NCI-H187 (cell line): ENCODE measurements around the gene CXCL13.
"Not testable (repeated sequence)": the region's sequence is repeated elsewhere in the genome, so short reads cannot be mapped to it uniquely, and the experiment has no call there.

ENCODE experiments used
- DNase-seq, 2 experiments: peaks; one replicate each; lab custom pipeline; 2025; lab: John Stamatoyannopoulos, UW

The CXCL13 gene

GRCh38 chr4:77605210-77605902, at the start of gene CXCL13:
CXCL13 (plus strand) TSS chr4:77605820; CDS start chr4:77605866, 46 bp downstream.
- no peak for DNase-seq

DNA sequence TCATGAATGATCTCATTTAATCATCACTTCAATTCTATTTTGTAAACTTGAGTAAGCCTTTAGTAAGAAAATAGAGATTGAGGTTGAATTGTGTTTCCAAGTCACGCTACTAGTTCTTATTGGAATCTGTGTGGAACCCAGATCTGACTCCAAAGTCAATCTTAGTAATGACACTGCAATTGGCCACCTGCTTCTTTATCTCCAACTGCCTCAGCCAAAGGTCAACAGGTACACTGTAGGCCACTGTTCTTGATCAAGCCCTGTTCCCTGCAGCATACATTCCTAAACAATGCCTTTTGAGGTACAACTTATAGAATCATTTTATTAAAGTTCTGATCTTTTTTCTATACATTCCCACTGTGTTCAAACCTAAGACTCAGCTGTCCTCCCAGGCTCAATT, 45.5 kb upstream of the CXCL13 start:
- no peak for DNase-seq

DNA sequence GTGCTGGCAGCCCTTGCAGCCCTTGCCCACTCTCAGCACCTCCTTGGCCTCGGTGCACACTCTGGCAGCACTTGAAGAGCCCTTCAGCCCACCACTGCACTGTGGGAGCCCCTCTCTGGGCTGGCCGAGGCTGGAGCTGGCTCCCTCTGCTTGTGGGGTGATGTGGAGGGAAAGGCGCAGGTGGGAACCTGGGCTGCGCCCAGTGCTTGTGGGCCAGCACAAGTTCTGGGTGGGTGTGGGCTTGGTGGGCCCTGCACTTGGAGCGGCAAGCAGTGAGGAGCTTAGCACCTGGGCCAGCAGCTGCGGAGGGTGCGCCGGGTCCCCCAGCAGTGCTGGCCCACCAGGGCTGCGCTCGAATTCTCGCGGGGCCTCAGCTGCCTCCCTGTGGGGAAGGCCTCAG, 43.9 kb upstream of the CXCL13 start:
- DNase-seq: not testable (repeated sequence)

DNA sequence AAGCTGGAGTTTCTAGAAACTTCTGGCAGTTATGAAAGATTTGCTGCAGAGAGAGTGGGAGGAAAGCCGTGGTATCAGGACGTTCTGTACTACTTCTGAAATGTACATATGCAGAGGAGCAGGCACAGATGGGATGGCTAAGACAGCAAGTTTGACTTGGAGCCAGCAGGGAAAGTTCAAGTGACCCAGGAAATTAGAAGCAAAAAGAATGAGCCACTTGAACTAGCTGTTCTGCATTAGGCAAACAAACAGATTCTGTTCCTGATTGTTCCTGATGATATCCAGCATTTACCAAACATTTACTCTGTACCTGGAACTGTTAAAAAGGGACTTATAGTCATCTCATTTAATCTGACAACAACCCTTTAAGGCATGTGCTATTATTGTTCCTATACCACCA, 41.4 kb upstream of the CXCL13 start:
- DNase-seq: no peak

DNA sequence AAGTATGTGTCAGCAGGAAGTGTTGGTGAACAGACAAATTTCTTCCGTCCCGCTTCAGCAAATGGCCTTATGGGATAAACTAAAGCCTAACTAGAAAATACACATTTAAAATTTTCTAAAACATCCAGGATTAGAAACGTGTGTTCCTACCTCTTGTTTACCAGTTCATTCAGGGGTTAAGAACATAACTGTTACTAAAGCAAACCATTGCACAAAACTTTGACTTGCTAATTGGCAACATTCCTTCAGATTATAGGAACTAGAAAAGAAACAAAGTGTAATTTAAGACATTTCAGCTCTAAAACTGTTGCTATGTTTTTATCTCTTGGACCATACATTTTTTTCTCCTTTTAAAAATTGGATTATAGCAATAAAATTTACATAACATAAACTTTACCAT, 39.5 kb upstream of the CXCL13 start:
- DNase-seq: no peak

GRCh38 chr4:77567549-77567948, 38.1 kb upstream of the CXCL13 start:
- DNase-seq: no peak

DNA sequence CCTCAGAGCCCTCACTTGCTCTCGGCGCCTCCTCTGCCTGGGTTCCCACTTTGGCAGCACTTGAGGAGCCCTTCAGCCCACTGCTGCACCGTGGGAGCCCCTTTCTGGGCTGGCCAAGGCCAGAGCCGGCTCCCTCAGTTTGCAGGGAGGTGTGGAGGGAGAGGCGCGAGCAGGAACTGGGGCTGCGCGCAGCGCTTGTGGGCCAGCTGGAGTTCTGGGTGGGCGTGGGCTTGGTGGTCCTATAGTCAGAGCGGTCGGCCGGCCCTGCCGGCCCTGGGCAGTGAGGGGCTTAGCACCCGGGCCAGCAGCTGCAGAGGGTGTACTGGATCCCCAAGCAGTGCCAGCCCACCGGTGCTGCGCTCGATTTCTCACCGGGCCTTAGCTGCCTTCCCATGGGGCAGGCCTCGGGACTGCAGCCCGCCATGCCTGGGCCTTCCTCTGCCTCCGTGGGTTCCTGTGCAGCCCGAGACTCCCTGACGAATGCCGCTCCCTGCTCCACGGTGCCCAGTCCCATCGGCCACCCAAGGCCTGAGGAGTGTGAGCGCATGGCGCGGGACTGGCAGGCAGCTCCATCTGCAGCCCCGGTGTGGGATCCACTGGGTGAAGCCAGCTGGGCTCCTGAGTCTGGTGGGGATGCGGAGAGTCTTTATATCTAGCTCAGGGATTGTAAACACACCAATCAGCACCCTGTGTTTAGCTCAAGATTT, 35.0 kb upstream of the CXCL13 start:
- DNase-seq: not testable (repeated sequence)

DNA sequence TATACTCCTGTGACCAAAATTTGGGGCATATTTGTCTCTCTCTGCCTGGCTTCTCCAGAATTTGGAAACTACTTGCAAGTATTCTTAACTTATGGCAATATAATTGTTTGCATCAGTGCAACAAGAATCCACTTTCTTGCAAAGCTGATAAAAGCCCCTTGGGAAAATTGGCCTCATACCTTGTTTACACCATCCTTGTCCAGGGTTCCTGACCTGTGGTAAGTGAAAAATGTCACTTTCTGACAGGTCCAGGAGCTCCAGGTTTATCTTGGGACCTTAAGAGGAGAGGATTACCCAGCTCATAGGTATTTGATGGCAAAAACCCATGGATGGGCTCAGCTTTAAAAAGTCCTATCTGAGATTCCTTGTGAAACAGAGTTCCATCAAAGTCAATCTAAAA, 29.3 kb upstream of the CXCL13 start:
- DNase-seq: no peak

DNA sequence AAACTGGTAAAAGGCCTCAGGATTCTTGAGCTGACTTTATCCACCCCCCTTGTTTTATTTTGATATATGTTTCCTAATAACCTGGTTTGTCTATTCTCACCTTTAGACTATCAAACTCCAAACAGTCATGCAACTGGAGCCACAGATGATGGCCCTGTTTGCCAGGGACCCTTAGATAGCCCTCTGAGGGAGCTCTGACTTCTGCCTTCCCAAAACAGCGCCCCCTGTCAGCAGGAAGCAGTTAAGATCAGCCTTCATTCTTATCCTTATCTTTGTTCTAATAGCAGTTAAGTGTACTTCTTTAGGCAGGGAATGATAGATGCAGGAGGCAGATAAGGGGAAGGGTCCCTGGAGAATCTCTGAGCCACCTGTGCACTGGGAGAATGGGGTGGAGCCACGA, 27.5 kb upstream of the CXCL13 start:
- DNase-seq: no peak

GRCh38 chr4:77579406-77580076, 26.1 kb upstream of the CXCL13 start:
- no peak for DNase-seq

GRCh38 chr4:77581724-77582123, 23.9 kb upstream of the CXCL13 start:
- DNase-seq: no peak

DNA sequence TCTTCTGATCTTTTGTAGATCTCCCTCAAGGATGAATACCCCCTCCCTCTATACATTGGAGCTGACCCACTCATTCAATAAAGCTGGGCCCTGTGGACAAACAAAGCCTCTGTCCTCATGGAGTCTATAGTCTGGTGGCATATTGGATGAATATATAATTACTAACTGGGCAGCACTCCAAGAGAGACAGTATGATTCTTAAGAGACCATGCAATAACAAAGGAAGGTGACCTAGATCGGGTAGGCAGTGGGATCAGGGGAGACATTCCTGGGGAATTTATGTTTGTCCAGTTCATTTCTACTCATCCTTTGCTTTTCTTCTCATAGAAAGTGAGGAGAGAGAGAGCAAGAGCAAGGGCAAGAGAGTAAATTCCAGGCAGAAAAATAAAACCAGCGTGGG, 23.5 kb upstream of the CXCL13 start:
- DNase-seq: no peak

- DNase-seq: no peak
Measured at GRCh38 chr4:77582711-77583110, 22.9 kb upstream of the CXCL13 start.

GRCh38 chr4:77586951-77587383, 18.7 kb upstream of the CXCL13 start:
- DNase-seq: no peak

DNA sequence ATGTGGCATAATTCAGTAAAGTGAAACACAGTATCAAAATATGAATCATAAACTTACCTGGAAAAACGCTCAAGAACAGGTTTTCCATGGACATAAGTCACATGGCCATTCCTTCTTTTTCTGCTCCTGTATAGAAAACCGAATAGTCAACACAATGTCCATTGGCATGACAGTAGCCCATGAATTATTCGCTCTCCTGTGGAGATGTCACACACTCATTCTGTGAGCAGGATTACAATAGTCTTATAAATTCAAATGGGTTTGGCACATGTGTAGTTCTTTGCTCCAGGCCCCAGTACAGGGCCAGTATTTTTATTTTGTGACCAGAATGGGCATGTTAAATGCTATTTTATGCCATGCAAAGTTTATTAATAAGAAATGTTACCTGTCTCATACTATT, 15.1 kb upstream of the CXCL13 start:
- DNase-seq: no peak

- DNase-seq: no peak
Measured at GRCh38 chr4:77591532-77591931, 14.1 kb upstream of the CXCL13 start.

DNA sequence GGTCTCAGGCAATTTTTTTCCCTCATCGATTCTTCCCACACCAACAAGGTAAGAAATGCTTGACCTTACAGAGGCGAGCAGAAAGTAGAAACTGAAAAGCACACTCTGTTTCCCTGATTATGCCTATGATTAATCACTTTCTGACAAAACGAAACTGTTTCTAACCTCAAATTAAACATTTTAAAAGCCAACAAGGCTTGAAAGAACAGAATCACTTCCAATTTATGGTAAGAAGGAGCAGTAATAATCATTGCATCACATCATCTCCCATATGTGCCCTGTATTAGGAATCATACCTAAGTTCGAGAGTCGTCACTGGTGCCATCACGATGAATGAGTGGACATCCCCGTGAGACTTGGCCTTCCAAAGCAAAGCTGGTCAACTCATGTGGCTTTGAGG, 12.5 kb upstream of the CXCL13 start:
- DNase-seq: no peak

GRCh38 chr4:77593993-77594392, 11.6 kb upstream of the CXCL13 start:
- no peak for DNase-seq

GRCh38 chr4:77595364-77595973, 10.2 kb upstream of the CXCL13 start:
- no peak for DNase-seq

GRCh38 chr4:77599378-77599777, 6.2 kb upstream of the CXCL13 start:
- DNase-seq: no peak

- peak in 1 of 2 experiments; percentile 25 for DNase-seq
Measured at GRCh38 chr4:77600521-77601451, 4.8 kb upstream of the CXCL13 start.
